Measurements from ENCODE around the gene SHF. TPM values are rescaled to one million over a fixed set of nuclear protein-coding genes. Genes with fewer than 3 reads are reported as not detected.

SHF gene
- total and polyA plus RNA-seq, 2 of the 8 experiments (the other 6 are each of a cell fraction or from before 2014, with no cell fraction given), result 13.1 to 26.7 TPM

DNA sequence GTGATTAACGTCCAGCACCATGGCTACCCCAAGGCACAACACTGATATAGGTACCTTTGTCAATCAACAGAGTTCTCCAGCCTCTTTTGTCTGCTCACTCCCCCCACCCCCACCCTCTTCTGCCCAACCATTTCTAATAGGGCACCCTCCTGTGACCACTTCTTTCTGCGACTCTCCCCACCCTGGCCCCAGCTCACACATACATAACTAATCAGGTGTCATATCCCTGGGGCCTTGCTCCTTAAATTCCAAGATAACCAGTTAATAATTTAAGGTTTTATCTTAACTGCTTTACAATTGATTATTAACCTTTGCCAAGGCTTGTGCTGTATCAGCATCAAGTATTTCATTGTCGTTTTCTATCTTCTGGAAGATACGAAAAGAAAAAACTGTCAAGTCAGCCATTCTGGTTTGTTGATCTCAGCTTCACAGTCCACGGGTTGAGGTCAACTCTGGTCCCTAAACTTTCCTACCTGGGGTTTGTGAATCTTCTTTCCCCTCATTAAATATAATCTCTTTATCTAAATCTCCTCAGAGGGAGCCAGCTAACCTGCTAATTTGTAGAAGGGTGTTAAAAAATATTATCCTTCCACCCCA is 37.0 kb upstream of the SHF start (continued):
- TF ChIP-seq, protein P1, sequence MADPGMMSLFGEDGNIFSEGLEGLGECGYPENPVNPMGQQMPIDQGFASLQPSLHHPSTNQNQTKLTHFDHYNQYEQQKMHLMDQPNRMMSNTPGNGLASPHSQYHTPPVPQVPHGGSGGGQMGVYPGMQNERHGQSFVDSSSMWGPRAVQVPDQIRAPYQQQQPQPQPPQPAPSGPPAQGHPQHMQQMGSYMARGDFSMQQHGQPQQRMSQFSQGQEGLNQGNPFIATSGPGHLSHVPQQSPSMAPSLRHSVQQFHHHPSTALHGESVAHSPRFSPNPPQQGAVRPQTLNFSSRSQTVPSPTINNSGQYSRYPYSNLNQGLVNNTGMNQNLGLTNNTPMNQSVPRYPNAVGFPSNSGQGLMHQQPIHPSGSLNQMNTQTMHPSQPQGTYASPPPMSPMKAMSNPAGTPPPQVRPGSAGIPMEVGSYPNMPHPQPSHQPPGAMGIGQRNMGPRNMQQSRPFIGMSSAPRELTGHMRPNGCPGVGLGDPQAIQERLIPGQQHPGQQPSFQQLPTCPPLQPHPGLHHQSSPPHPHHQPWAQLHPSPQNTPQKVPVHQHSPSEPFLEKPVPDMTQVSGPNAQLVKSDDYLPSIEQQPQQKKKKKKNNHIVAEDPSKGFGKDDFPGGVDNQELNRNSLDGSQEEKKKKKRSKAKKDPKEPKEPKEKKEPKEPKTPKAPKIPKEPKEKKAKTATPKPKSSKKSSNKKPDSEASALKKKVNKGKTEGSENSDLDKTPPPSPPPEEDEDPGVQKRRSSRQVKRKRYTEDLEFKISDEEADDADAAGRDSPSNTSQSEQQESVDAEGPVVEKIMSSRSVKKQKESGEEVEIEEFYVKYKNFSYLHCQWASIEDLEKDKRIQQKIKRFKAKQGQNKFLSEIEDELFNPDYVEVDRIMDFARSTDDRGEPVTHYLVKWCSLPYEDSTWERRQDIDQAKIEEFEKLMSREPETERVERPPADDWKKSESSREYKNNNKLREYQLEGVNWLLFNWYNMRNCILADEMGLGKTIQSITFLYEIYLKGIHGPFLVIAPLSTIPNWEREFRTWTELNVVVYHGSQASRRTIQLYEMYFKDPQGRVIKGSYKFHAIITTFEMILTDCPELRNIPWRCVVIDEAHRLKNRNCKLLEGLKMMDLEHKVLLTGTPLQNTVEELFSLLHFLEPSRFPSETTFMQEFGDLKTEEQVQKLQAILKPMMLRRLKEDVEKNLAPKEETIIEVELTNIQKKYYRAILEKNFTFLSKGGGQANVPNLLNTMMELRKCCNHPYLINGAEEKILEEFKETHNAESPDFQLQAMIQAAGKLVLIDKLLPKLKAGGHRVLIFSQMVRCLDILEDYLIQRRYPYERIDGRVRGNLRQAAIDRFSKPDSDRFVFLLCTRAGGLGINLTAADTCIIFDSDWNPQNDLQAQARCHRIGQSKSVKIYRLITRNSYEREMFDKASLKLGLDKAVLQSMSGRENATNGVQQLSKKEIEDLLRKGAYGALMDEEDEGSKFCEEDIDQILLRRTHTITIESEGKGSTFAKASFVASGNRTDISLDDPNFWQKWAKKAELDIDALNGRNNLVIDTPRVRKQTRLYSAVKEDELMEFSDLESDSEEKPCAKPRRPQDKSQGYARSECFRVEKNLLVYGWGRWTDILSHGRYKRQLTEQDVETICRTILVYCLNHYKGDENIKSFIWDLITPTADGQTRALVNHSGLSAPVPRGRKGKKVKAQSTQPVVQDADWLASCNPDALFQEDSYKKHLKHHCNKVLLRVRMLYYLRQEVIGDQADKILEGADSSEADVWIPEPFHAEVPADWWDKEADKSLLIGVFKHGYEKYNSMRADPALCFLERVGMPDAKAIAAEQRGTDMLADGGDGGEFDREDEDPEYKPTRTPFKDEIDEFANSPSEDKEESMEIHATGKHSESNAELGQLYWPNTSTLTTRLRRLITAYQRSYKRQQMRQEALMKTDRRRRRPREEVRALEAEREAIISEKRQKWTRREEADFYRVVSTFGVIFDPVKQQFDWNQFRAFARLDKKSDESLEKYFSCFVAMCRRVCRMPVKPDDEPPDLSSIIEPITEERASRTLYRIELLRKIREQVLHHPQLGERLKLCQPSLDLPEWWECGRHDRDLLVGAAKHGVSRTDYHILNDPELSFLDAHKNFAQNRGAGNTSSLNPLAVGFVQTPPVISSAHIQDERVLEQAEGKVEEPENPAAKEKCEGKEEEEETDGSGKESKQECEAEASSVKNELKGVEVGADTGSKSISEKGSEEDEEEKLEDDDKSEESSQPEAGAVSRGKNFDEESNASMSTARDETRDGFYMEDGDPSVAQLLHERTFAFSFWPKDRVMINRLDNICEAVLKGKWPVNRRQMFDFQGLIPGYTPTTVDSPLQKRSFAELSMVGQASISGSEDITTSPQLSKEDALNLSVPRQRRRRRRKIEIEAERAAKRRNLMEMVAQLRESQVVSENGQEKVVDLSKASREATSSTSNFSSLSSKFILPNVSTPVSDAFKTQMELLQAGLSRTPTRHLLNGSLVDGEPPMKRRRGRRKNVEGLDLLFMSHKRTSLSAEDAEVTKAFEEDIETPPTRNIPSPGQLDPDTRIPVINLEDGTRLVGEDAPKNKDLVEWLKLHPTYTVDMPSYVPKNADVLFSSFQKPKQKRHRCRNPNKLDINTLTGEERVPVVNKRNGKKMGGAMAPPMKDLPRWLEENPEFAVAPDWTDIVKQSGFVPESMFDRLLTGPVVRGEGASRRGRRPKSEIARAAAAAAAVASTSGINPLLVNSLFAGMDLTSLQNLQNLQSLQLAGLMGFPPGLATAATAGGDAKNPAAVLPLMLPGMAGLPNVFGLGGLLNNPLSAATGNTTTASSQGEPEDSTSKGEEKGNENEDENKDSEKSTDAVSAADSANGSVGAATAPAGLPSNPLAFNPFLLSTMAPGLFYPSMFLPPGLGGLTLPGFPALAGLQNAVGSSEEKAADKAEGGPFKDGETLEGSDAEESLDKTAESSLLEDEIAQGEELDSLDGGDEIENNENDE (IDR thresholded peaks at IDR 0.05; ENCODE audit: insufficient replicate concordance, low read length), result no peak
- TF ChIP-seq SIX5 (IDR thresholded peaks at IDR 0.05; ENCODE audit: low read depth, low read length) (no peak), RFX5 (IDR thresholded peaks at IDR 0.05; ENCODE audit: borderline replicate concordance, low read depth, low read length) (no peak), SRF (IDR thresholded peaks at IDR 0.05; ENCODE audit: low read depth, low read length) (no peak), SP4 (IDR thresholded peaks at IDR 0.05; ENCODE audit: low read length) (no peak), MAFK (IDR thresholded peaks at IDR 0.05; ENCODE audit: low read depth, low read length) (peak; percentile 63), GABPA (IDR thresholded peaks at IDR 0.05; ENCODE audit: borderline replicate concordance, insufficient read depth, low read length) (no peak), SAP30 (IDR thresholded peaks at IDR 0.05; ENCODE audit: insufficient read depth, insufficient replicate concordance, low read length) (no peak)
